Posterior cingulate gyrus (tissue), 11 donors: Measurements from ENCODE around the gene ADAMTS20.
A peak's percentile ranks its signal among the peaks of the same experiment; 100 is the strongest.
"Not testable (repeated sequence)": the region's sequence is repeated elsewhere in the genome, so short reads cannot be mapped to it uniquely, and the experiment has no call there.

Source experiments
- DNase-seq, 10 donors: peaks; one replicate each; pipeline versions ENCODE4 v3.0.0 to v3.0.0-alpha.2; 2020 to 2021; ENCODE audit warnings: mixed read lengths in 3 of 10
- intact Hi-C: fragments of 100-400 bp; cut with DNase I; formaldehyde crosslinking; loops from one replicate; pipeline ENCODE4 v1.15.1; 2023

ADAMTS20 gene

DNA sequence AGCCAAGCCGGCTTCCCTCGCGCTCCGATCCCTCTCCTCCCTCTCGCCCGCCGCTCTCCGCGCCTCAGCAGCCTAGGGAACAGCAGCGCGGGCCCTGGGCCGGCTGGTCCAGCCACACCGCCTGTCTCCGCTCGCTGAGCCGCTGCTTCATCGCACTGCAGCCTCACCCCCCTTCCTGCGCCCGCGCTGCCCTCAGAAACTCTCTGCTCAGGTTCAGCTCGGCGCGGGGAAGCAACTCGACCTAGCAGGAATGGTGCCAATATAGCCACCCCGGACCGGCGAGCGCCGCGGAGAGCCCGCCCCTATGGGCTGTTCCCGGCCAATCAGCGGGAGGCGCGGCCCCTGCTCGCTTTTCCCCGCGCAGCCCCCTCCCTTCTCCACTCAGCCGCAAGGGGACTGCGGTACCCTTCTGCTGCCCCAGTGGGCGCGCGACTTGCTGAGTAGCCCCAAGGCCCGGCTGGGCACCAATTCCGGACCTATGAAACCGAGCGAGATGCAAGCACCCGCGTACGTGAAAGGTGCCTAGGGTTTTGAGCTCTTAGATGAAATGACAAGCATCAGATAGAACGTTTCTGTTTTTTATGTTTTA, at the start of gene ADAMTS20:
Gene ADAMTS20 (minus strand): TSS at position 233 of the 589 bp plus-strand sequence. CDS start 282 bp downstream, outside the sequence.
- intact Hi-C loops, result no loop called here
- DNase-seq, result peak in 3 of 10 donors; percentile 5 to 82 (median 72)

GRCh38 chr12:43599708-43600107, 47.7 kb upstream of the ADAMTS20 start:
- no peak for DNase-seq
- intact Hi-C loops, result no loop called here

- DNase-seq, result no peak
These were observed 47.1 kb upstream of the ADAMTS20 start for GRCh38 chr12:43599066-43599465.

GRCh38 chr12:43590307-43590706, 38.3 kb upstream of the ADAMTS20 start:
- intact Hi-C loops, result no loop called here

More at GRCh38 chr12:43599066-43599465, 47.1 kb upstream of the ADAMTS20 start:
- intact Hi-C loops, result no loop called here

DNA sequence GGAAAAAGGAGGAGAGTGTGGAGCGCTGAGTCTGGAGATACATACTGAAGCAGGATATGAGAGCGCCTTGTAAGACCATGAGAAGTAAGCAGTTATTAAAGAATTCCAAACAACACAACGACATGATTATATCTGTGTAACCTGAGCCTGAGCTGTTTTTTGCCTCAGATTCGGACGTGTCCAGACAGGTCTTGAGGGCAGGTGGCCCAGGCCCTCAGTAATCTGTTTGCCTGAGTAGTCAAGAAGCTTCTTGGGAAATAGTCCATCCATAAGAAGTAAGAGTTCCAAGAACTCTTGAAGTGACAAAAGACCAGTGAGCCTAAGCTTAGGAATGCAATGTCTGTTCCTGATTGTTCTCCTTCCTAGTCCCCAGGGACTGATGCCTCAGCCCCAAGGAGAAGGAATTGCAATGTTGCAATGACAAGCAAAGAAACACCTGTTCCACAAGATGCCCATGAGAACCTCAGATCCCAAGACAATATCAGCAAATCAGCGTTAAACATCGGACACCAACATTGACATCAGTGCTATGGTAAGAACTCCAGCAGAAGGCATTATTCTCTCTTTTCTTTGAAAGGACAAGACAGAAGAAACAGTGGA, 34.7 kb upstream of the ADAMTS20 start:
- intact Hi-C loops, result no loop called here
- DNase-seq, result no peak

More at GRCh38 chr12:43590307-43590706, 38.3 kb upstream of the ADAMTS20 start:
- no peak for DNase-seq

- no peak for DNase-seq
- intact Hi-C loops, result no loop called here
These were observed 33.7 kb upstream of the ADAMTS20 start for GRCh38 chr12:43585676-43586075.

- intact Hi-C loops, result no loop called here
- no peak for DNase-seq
These were observed 28.6 kb upstream of the ADAMTS20 start for GRCh38 chr12:43580601-43581000.

- no peak for DNase-seq
- intact Hi-C loops, result no loop called here
These were observed 27.2 kb upstream of the ADAMTS20 start for GRCh38 chr12:43579206-43579605.

DNA sequence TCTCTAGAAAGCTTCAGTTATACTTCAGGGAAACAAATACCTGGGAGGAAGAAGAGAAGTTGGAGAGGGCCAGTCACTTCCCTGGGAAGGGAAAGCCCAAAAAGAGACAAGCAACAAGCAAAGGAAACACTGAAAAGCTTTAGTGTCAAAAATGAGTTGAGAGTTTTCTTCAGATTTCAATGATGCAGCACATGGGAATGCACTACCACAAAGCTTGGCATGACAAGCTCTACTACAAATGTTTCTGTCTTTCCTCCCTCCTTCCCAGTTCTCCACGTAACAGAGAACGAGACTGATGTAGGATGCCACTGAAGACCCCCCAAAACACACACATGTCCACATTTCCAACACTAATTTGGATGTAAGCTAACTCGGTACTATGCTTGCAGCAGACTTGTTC, 26.8 kb upstream of the ADAMTS20 start:
- intact Hi-C loops, result no loop called here
- DNase-seq, result no peak

GRCh38 chr12:43577381-43577780, 25.4 kb upstream of the ADAMTS20 start:
- DNase-seq, result no peak
- intact Hi-C loops, result no loop called here

DNA sequence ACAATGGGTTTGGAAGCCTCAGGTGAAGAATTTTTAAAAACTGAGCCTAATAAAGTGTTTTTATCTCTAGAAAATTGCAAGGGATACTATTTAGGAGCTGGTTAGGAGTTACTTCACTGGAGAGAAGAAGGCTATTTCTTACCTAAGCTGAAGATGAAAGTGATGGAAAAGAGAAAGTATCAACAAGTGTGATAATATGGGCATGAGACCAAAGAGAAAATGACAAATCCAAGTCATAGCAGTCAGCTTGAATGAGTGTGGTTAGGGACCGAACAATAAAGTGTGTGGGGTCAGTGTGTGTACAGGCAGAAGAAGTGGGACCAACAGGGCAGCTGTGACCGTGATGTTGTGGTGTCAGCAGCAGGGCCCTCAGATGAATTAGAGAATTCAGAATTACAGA, 24.2 kb upstream of the ADAMTS20 start:
- intact Hi-C loops, result no loop called here

GRCh38 chr12:43571885-43572284, 19.9 kb upstream of the ADAMTS20 start:
- no peak for DNase-seq
- intact Hi-C loops, result no loop called here

More for the DNA sequence above, 24.2 kb upstream of the ADAMTS20 start:
- no peak for DNase-seq

- intact Hi-C loops, result no loop called here
- DNase-seq, result no peak
These were observed 4.1 kb upstream of the ADAMTS20 start for GRCh38 chr12:43556057-43556456.

- intact Hi-C loops, result no loop called here
- DNase-seq, result peak in 1 of 10 donors; percentile 83
These were observed 578 bp downstream of the ADAMTS20 start for GRCh38 chr12:43551279-43551970.

DNA sequence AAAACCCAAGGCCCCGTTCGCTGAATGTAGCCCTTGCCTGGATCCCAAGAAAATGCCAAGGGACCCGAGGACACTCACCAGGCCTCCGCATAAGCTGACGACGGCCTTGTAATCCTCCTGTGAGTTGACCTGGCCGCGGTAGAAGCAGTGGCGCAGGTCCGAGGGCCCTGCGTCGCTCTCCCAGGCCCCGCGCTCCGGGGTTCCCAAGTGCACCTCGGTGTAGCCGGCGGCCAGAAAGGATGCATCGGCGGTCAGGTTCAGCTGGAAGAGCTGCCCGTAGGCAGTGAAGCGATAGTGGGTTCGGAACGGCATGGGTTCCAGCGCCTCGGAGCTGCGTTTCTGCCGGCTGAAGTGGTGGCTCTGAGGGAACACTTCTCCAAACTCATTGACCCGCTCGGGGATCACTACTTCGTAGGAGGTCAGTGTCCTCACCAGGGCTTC, 1.2 kb downstream of the ADAMTS20 start:
- intact Hi-C loops, result no loop called here

DNA sequence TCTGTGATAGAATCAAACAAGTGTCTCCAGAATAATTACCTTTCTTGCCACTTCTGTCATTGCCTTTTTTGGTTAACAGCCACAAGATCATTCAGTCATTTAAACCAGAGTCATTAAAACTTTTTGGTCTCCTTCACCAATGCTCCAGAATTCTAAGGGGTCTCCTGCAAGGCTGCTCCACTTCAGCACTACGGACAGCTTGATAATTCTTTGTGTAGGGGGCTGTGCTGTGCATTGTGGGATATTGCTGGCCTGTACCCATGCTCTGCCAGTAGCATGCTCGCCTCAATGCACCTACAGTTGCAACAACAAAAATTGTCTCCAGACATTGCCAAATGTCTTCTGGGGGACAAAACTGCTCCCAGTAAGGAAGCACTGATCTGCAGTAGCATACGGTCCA, 7.3 kb downstream of the ADAMTS20 start:
- DNase-seq, result no peak
- intact Hi-C loops, result no loop called here

More for the DNA sequence above, 1.2 kb downstream of the ADAMTS20 start:
- peak in 2 of 10 donors; percentile 57 to 70 for DNase-seq

GRCh38 chr12:43540470-43540869, 11.5 kb downstream of the ADAMTS20 start:
- intact Hi-C loops, result no loop called here
- DNase-seq, result no peak

GRCh38 chr12:43537675-43538074, 14.3 kb downstream of the ADAMTS20 start:
- DNase-seq, intact Hi-C loops: not testable (repeated sequence)

DNA sequence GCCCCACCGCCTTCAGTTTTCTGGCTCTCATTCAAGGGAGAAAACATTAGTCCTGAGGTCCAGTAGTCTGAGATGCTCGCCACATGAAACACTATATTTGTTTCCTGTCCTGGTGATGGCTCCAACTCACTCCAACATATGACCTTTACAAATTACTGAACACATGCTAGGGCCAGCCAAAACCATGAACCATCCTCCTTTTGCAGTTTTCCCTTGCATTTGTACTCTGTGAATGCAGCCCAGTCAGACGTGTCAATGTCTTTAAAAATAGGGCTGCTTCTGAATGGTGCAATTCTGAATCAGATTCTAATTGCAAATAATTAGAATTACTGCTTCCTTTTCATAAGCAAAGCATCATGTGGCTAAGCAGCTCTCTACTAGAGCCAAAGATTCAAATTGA, 36.0 kb downstream of the ADAMTS20 start:
- intact Hi-C loops, result no loop called here
- DNase-seq, result no peak

- no peak for DNase-seq
- intact Hi-C loops, result no loop called here
These were observed 50.3 kb downstream of the ADAMTS20 start for GRCh38 chr12:43501703-43502102.

DNA sequence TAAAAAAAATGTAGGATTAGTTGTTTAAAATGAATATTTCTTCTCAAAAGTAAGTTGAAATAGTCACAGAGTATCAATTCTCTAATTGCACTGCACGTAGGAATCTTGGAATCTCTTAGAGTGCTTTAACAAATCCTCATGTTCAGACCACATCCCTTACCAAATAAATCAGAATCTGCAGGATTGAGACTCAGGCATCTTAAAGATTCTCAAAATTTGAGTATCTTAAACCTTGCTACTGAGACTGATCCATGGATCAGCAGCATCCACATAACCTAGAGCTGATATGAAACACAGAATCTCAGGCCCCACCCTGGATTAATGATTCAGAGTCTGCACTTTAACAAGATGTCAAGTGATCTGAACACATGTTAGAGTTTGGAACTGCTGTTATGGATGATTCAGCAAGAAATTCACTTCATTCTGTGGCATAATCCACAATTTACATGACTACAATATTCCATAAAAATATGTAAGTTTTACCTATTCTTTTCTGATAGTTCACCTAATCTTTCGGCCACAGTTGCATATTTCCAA, 58.7 kb downstream of the ADAMTS20 start:
- intact Hi-C loops, result no loop called here
- no peak for DNase-seq
